Measurements from ENCODE around the gene ZNRF3. TPM values are rescaled to one million over a fixed set of nuclear protein-coding genes. Genes with fewer than 3 reads are reported as not detected.

ZNRF3 gene
- total RNA-seq, 4 donors from 2014 or later: 12.9 to 29.7 (median 21.9) TPM

DNA sequence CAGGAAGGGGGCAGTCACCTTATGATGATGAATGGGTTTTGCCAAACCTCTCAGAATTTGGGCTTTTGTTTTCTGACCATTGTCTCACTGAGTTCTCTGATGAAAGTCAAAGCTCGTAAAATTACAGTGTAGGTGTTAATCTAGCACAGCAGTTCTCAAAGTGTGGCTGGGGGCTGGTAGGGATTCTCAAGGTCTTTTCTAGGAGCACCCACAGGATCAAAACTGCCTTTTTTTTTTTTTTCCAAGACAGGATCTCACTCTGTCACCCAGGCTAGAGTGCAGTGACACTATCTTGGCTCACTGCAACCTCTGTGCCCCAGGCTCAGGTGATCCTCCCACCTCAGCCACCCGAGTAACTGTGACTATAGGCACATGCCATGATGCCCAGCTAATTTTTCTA lies 112.2 kb downstream of the ZNRF3 start:
- 97% methylated on average over 2 of the region's 2 CpGs for WGBS
- no peak for DNase-seq (ENCODE audit: extremely low spot score)
- no peak for TF ChIP-seq POLR2A (IDR thresholded peaks at IDR 0.05; ENCODE audit: low read depth)
- TF ChIP-seq CTCF (IDR thresholded peaks at IDR 0.05): no peak
- no peak for TF ChIP-seq POLR2AphosphoS5 (IDR thresholded peaks at IDR 0.05)
- no peak for TF ChIP-seq EP300 (IDR thresholded peaks at IDR 0.05)
- H3K9me3 ChIP-seq: no peaks in the 10 kb centered on the region
- H3K27me3 ChIP-seq: no peaks in the 10 kb centered on the region
- no peak overlapping the region for H3K4me3 ChIP-seq
- intact Hi-C loops (cut with DNase I): no loop called here
- H3K36me3 ChIP-seq: peaks cover 0 to 3% (median 0%) of the 10 kb centered on the region in 4 donors
- H3K4me1 ChIP-seq: peaks cover 0 to 24% (median 12%) of the 10 kb centered on the region in 4 donors
- no peak overlapping the region for H3K27ac ChIP-seq (replicated peaks in 1 of 4)

DNA sequence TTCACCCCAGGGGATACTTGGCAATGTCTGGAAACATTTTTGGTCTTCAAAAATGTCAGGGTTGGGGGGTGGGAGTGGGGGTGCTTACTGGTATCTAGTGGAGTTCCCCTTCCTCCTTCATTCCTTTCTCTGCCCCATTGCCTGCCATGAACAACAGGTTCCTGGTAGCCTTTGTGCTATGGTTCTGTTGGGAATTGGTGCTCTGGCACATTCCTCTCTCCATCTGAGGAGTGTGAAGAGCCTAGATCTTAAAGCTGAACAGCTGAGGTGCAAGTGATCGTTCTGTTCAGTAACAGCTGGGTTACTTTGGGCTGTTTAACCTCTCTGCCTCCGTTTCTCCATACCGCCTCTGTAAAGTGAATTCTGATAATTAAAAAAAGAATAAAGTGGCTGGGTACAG lies 114.0 kb downstream of the ZNRF3 start:
- WGBS: 94% methylated on average over 3 of the region's 3 CpGs
- Histone ChIP-seq H3K27ac (replicated peaks in 1 of 4) (no peak overlapping the region), H3K4me1 (peaks cover 0 to 21% (median 13%) of the 10 kb centered on the region in 4 donors), H3K4me3 (no peak overlapping the region), H3K27me3 (no peaks in the 10 kb centered on the region), H3K36me3 (no peaks in the 10 kb centered on the region), H3K9me3 (no peaks in the 10 kb centered on the region)
- no peak for DNase-seq (ENCODE audit: extremely low spot score)
- intact Hi-C loops (cut with DNase I): no loop called here
- no peak for TF ChIP-seq POLR2AphosphoS5 (IDR thresholded peaks at IDR 0.05)
- no peak for TF ChIP-seq CTCF (IDR thresholded peaks at IDR 0.05)
- no peak for TF ChIP-seq POLR2A (IDR thresholded peaks at IDR 0.05; ENCODE audit: low read depth)
- no peak for TF ChIP-seq EP300 (IDR thresholded peaks at IDR 0.05)

DNA sequence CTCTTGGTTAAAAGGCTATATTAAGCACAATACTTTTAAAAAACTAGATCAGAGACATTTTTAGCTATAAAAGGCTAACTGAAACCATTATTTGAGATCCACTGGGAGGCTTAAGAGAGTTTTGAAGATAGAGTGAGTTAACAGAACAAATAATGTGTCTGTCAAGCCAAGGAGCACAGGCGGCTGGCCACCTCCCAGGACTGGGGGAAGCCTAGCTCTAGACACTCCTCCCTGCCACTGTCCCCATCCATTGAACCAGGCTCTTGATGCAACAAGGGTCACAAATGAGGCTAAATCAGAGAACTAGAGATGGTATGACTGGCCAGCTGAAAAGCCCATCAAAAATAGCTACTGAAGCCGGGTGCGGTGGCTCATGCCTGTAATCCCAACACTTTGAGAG lies 115.3 kb downstream of the ZNRF3 start:
- peaks cover 0 to 14% (median 10%) of the 10 kb centered on the region in 4 donors for H3K4me1 ChIP-seq
- intact Hi-C loops (cut with DNase I): no loop called here
- H3K36me3 ChIP-seq: no peaks in the 10 kb centered on the region
- WGBS: 98% methylated on average over 3 of the region's 3 CpGs
- H3K27me3 ChIP-seq: no peaks in the 10 kb centered on the region
- no peak overlapping the region for H3K27ac ChIP-seq (replicated peaks in 1 of 4)
- no peak overlapping the region for H3K4me3 ChIP-seq
- no peak for DNase-seq (ENCODE audit: extremely low spot score)
- TF ChIP-seq POLR2A (IDR thresholded peaks at IDR 0.05; ENCODE audit: low read depth) (no peak), CTCF (IDR thresholded peaks at IDR 0.05) (no peak), POLR2AphosphoS5 (IDR thresholded peaks at IDR 0.05) (no peak), EP300 (IDR thresholded peaks at IDR 0.05) (no peak)
- H3K9me3 ChIP-seq: no peaks in the 10 kb centered on the region

GRCh38 chr22:28999510-28999909 lies 116.1 kb downstream of the ZNRF3 start:
- Histone ChIP-seq H3K27me3 (no peaks in the 10 kb centered on the region), H3K9me3 (no peaks in the 10 kb centered on the region), H3K27ac (replicated peaks in 1 of 4) (no peak overlapping the region), H3K4me3 (no peak overlapping the region), H3K36me3 (no peaks in the 10 kb centered on the region), H3K4me1 (peaks cover 6 to 20% (median 17%) of the 10 kb centered on the region in 4 donors)
- no peak for DNase-seq (ENCODE audit: extremely low spot score)
- TF ChIP-seq POLR2AphosphoS5 (IDR thresholded peaks at IDR 0.05) (no peak), EP300 (IDR thresholded peaks at IDR 0.05) (no peak), POLR2A (IDR thresholded peaks at IDR 0.05; ENCODE audit: low read depth) (no peak), CTCF (IDR thresholded peaks at IDR 0.05) (no peak)
- 93% methylated on average over 7 of the region's 7 CpGs for WGBS
- intact Hi-C loops (cut with DNase I): no loop called here

DNA sequence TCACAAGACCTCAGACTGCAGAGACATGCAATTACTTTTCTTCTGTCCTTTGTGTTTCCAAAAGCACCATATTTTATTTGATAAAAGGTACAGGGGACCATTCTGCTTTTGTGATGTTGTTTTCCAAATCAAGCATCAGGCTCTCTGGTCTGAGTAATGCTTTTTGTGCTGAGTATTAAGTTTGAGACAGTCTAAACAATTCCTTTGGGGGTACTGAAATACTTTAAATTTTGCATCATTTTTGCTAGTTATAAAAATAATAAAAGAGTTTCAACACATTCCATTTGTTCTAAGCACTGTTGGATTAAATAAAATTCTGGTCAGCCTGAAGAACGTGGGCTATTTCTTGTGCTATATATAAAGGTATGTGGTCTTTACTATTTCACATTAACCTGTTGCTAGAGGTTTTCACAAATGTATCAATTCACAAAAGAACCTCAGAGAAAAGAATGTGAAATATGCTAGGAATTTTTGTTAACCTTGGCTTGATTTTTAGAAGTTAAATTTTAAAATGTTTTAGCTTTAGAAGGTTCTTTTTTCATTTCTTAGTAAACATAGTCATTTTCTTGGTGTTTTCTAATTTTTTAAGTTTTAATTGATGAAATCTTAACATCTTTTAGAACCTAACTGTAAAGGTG lies 116.7 kb downstream of the ZNRF3 start:
- DNase-seq (ENCODE audit: extremely low spot score): no peak
- peaks cover 11 to 25% (median 23%) of the 10 kb centered on the region in 4 donors for H3K4me1 ChIP-seq
- H3K36me3 ChIP-seq: no peaks in the 10 kb centered on the region
- no peak overlapping the region for H3K4me3 ChIP-seq
- 61% methylated on average over 1 of the region's 1 CpG for WGBS
- intact Hi-C loops (cut with DNase I): no loop called here
- TF ChIP-seq POLR2A (IDR thresholded peaks at IDR 0.05; ENCODE audit: low read depth): no peak
- no peak for TF ChIP-seq EP300 (IDR thresholded peaks at IDR 0.05)
- no peak for TF ChIP-seq CTCF (IDR thresholded peaks at IDR 0.05)
- no peak for TF ChIP-seq POLR2AphosphoS5 (IDR thresholded peaks at IDR 0.05)
- no peaks in the 10 kb centered on the region for H3K27me3 ChIP-seq
- H3K9me3 ChIP-seq: no peaks in the 10 kb centered on the region
- no peak overlapping the region for H3K27ac ChIP-seq (replicated peaks in 1 of 4)
